ENCODE data around the gene ASB7.

DNA sequence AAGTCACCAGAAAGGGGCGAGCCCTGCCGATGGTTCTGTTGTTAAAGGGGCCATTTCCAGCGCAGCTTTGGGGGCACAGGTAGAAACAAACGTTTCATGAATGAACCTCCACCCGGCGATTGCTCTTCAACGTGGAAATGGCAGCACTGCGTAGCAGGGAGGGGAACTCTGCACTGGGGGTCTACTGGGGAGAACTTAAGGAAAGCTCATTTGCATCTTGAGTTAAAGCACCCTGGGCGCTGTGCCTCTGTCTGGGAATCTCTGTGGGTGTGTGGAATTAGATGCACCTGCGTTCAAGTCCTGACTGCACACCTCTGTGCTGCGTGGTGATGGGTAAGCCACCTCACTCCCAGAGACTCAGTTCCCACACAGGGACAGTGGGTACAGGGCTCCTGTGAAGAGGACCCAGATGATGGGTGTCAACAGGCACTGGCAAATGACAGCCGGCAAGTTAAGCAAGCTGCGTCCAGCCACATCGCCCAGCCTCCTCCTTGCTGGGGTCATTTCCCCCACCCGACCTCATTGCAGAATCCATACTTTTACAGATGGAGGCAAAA lies 68.8 kb downstream of the ASB7 start:
- TF ChIP-seq, protein P1, sequence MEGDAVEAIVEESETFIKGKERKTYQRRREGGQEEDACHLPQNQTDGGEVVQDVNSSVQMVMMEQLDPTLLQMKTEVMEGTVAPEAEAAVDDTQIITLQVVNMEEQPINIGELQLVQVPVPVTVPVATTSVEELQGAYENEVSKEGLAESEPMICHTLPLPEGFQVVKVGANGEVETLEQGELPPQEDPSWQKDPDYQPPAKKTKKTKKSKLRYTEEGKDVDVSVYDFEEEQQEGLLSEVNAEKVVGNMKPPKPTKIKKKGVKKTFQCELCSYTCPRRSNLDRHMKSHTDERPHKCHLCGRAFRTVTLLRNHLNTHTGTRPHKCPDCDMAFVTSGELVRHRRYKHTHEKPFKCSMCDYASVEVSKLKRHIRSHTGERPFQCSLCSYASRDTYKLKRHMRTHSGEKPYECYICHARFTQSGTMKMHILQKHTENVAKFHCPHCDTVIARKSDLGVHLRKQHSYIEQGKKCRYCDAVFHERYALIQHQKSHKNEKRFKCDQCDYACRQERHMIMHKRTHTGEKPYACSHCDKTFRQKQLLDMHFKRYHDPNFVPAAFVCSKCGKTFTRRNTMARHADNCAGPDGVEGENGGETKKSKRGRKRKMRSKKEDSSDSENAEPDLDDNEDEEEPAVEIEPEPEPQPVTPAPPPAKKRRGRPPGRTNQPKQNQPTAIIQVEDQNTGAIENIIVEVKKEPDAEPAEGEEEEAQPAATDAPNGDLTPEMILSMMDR (conservative IDR thresholded peaks at IDR 0.05): no peak
- no peak for TF ChIP-seq ZFX (IDR thresholded peaks at IDR 0.05)
